Smooth muscle cell (in vitro differentiated cells): Measurements from ENCODE around the gene SEC16A. TPM values are rescaled to one million over a fixed set of nuclear protein-coding genes. Genes with fewer than 3 reads are reported as not detected.

ENCODE experiments used
- DNase-seq: peaks from one replicate; lab custom pipeline; 2025; ENCODE audit not compliant: unreplicated experiment; lab: John Stamatoyannopoulos, UW
- H2AFZ ChIP-seq: fragments of 200-600 bp; sonication (generic); 2 replicates; pipeline ENCODE4 v1.6.0; 2016; ENCODE audit warnings: antibody characterized with exemption, low read depth, mild to moderate bottlenecking
- H3F3A ChIP-seq: fragments of 200-600 bp; sonication (generic); 2 replicates; pipeline ENCODE4 v1.6.0; 2017; ENCODE audit warnings: antibody characterized with exemption, low read depth
- H3K27ac ChIP-seq: fragments of 200-600 bp; sonication (generic); 2 replicates; pipeline ENCODE4 v1.5.1; 2016; ENCODE audit warnings: low read depth, mild to moderate bottlenecking
- H3K27me3 ChIP-seq: fragments of 200-600 bp; sonication (generic); 2 replicates; pipeline ENCODE4 v1.6.1; 2016; ENCODE audit warnings: low read depth, mild to moderate bottlenecking
- H3K36me3 ChIP-seq: fragments of 200-600 bp; sonication (generic); 2 replicates; pipeline ENCODE4 v1.5.1; 2016; ENCODE audit warnings: low read depth
- H3K4me1 ChIP-seq: fragments of 200-600 bp; sonication (generic); 2 replicates; pipeline ENCODE4 v1.5.1; 2016; ENCODE audit warnings: low read depth
- H3K4me2 ChIP-seq: fragments of 200-600 bp; sonication (generic); 2 replicates; pipeline ENCODE4 v1.6.0; 2016; ENCODE audit warnings: mild to moderate bottlenecking
- H3K4me3 ChIP-seq: fragments of 200-600 bp; sonication (generic); 2 replicates; pipeline ENCODE4 v1.5.1; 2016; ENCODE audit warnings: mild to moderate bottlenecking
- H3K79me2 ChIP-seq: fragments of 200-600 bp; sonication (generic); 2 replicates; pipeline ENCODE4 v1.6.0; 2016; ENCODE audit warnings: low read depth, mild to moderate bottlenecking
- H3K9ac ChIP-seq: fragments of 200-600 bp; sonication (generic); 2 replicates; pipeline ENCODE4 v1.6.0; 2016; ENCODE audit warnings: low read depth
- H3K9me3 ChIP-seq: fragments of 200-600 bp; sonication (generic); replicated peaks from 2 replicates; pipeline ENCODE4 v1.5.1; 2016; ENCODE audit warnings: low read depth
- H4K20me1 ChIP-seq: fragments of 200-600 bp; sonication (generic); 2 replicates; pipeline ENCODE4 v1.6.0; 2016; ENCODE audit warnings: low read depth
- WGBS: methylation state at CpG from one replicate; pipeline ENCODE4 v1.1.7; 2016; ENCODE audit warnings: low lambda C conversion rate; 5-methylcytosine and 5-hydroxymethylcytosine counted together
- polyA plus RNA-seq: library from polyadenylated mRNA; unstranded; fragments of >200 nt; fragmentation: Nextera tagmentation; extraction: Ambion mirVana; gene quantifications from 2 replicates; pipeline ENCODE4 v1.2.1, GENCODE V29; 2016
- total RNA-seq: library from RNA; depleted of rRNA; stranded (reverse); fragments of >200 nt; gene quantifications from 2 replicates; pipeline ENCODE4 v1.2.3, GENCODE V29; 2014
- TF ChIP-seq, protein P1 (sequence below): fragments of 200-600 bp; sonication (generic); IDR thresholded peaks from 2 replicates; pipeline ENCODE4 v1.5.1; 2017; ENCODE audit warnings: borderline replicate concordance, mild to moderate bottlenecking, antibody characterized with exemption; ENCODE audit not compliant: insufficient read depth, poor library complexity, severe bottlenecking

Gene SEC16A
- total and polyA plus RNA-seq, 2 experiments from 2014 or later, result 45.7 to 56.8 TPM

DNA sequence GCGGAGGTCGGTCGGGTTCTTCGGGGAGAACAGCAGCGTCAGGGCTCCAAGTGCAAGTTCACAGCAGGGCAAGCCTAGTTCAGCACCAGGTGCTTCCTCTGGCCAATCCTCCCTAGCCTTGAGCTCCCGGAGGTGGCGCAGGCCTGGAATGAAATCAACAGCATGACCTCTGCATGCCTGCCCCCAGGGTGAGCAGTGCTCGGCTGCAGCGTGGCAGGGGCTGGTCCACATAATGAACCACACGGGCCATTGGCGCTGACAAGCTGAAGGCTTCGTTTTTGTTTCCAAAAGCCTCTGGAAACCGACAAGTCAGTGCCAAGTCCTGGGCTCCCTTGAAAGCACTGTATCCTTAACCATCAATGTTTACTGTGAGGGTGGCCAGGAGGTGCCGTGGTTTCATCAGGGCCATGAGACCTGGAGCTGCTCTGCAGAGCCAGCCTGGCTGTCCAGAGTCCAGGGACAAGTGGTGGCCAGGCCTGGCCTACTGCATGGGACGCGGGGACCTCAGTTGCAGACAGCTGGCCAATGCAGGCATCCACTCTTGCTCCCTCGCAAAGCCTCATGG is 41.1 kb downstream of the SEC16A start:
- H3K9ac ChIP-seq, result no peak overlapping the region
- no peaks in the 10 kb centered on the region for H3K9me3 ChIP-seq
- H4K20me1 ChIP-seq, result peaks cover 90% of the 10 kb centered on the region
- H3K4me2 ChIP-seq, result no peak overlapping the region
- peaks cover 7% of the 10 kb centered on the region for H3K4me1 ChIP-seq
- H3K27ac ChIP-seq, result no peak overlapping the region
- 95% methylated on average over 17 of the region's 17 CpGs for WGBS
- TF ChIP-seq, protein P1, sequence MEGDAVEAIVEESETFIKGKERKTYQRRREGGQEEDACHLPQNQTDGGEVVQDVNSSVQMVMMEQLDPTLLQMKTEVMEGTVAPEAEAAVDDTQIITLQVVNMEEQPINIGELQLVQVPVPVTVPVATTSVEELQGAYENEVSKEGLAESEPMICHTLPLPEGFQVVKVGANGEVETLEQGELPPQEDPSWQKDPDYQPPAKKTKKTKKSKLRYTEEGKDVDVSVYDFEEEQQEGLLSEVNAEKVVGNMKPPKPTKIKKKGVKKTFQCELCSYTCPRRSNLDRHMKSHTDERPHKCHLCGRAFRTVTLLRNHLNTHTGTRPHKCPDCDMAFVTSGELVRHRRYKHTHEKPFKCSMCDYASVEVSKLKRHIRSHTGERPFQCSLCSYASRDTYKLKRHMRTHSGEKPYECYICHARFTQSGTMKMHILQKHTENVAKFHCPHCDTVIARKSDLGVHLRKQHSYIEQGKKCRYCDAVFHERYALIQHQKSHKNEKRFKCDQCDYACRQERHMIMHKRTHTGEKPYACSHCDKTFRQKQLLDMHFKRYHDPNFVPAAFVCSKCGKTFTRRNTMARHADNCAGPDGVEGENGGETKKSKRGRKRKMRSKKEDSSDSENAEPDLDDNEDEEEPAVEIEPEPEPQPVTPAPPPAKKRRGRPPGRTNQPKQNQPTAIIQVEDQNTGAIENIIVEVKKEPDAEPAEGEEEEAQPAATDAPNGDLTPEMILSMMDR, result no peak
- peaks cover 30% of the 10 kb centered on the region for H3F3A ChIP-seq
- no peaks in the 10 kb centered on the region for H3K36me3 ChIP-seq
- no peak for DNase-seq
- H3K27me3 ChIP-seq, result no peaks in the 10 kb centered on the region
- no peak overlapping the region for H3K4me3 ChIP-seq
- no peak overlapping the region for H2AFZ ChIP-seq
- H3K79me2 ChIP-seq, result peaks cover 27% of the 10 kb centered on the region

- Histone ChIP-seq H3K79me2 (peaks cover 33% of the 10 kb centered on the region), H3K27me3 (no peaks in the 10 kb centered on the region), H3K9ac (no peak overlapping the region), H3K36me3 (no peaks in the 10 kb centered on the region), H3F3A (peaks cover 26% of the 10 kb centered on the region), H3K4me3 (no peak overlapping the region), H3K4me2 (no peak overlapping the region), H3K4me1 (peaks cover 7% of the 10 kb centered on the region), H3K27ac (no peak overlapping the region), H3K9me3 (no peaks in the 10 kb centered on the region), H4K20me1 (peaks cover 90% of the 10 kb centered on the region), H2AFZ (no peak overlapping the region)
- no peak for DNase-seq
- TF ChIP-seq, protein P1, result no peak
- 95% methylated on average over 15 of the region's 15 CpGs for WGBS
These were observed 41.6 kb downstream of the SEC16A start for GRCh38 chr9:136441191-136441680.

GRCh38 chr9:136439481-136440408 is 43.1 kb downstream of the SEC16A start, which contains the start of gene INPP5E:
Gene INPP5E (minus strand): TSS chr9:136439845. CDS start chr9:136439419, 426 bp downstream.
- Histone ChIP-seq H3K79me2 (peaks cover 36% of the 10 kb centered on the region), H3K4me2 (peak within 1 kb of the TSS; percentile 100), H2AFZ (no peak within 1 kb of the TSS), H3K9me3 (no peaks in the 10 kb centered on the region), H3K27me3 (no peaks in the 10 kb centered on the region), H3K4me1 (peaks cover 7% of the 10 kb centered on the region), H3K36me3 (no peaks in the 10 kb centered on the region), H3F3A (peaks cover 26% of the 10 kb centered on the region), H4K20me1 (peaks cover 91% of the 10 kb centered on the region), H3K4me3 (peak within 1 kb of the TSS; percentile 96), H3K27ac (no peak within 1 kb of the TSS), H3K9ac (peak within 1 kb of the TSS; percentile 90)
- TF ChIP-seq, protein P1, result peak; percentile 49
- 25% methylated on average over 47 of the region's 90 CpGs for WGBS
- peak; percentile 46 for DNase-seq
